Adrenal gland (tissue), 5 donors: ENCODE data around the gene DNAAF6.

Source experiments
- CTCF ChIP-seq, 6 experiments: fragments of 450-650 bp in 4 of 6; fragments of 200-600 bp in 2 of 6; sonication (generic) in 1 of 6; IDR thresholded peaks; 1 replicate in 5 of 6; 2 replicates in 1 of 6; pipeline versions ENCODE4 v1.5.1 to v1.8.0; 2016 to 2021; ENCODE audit warnings: antibody characterized with exemption in 6 of 6, mild to moderate bottlenecking in 2 of 6, moderate library complexity in 1 of 6
- POLR2A ChIP-seq, 2 donors: fragments of 450-650 bp; IDR thresholded peaks; one replicate each; pipeline ENCODE4 v1.6.1; 2017; ENCODE audit warnings: antibody characterized with exemption in 2 of 2, mild to moderate bottlenecking in 2 of 2, moderate library complexity in 1 of 2
- donor health status: DM: no; HTN: no; CAD: no.

GRCh38 chrX:107168257-107168656, 38.2 kb upstream of the DNAAF6 start:
- TF ChIP-seq POLR2A (IDR thresholded peaks at IDR 0.05) (no peak), CTCF (IDR thresholded peaks at IDR 0.05) (no peak)
